NCI-H510A (cell line): ENCODE results near the gene SCARB1.

ENCODE experiments used
- DNase-seq: peaks from one replicate; lab custom pipeline; 2025; lab: John Stamatoyannopoulos, UW

Gene SCARB1

GRCh38 chr12:124730455-124730932 lies 133.2 kb downstream of the SCARB1 start:
- DNase-seq = peak; percentile 45

- DNase-seq = no peak
Observed at GRCh38 chr12:124727922-124728321, 135.7 kb downstream of the SCARB1 start.

GRCh38 chr12:124727264-124727800 lies 136.3 kb downstream of the SCARB1 start:
- no peak for DNase-seq
